ENCODE results near the gene TMEM128. TPM values are rescaled to one million over a fixed set of nuclear protein-coding genes. Genes with fewer than 3 reads are reported as not detected.
A peak's percentile ranks its signal among the peaks of the same experiment; 100 is the strongest.

The TMEM128 gene
- total and polyA plus RNA-seq, 2 of the 13 experiments (the other 11 are each of a cell fraction or from before 2014, with no cell fraction given): 19.4 to 27.9 TPM

GRCh38 chr4:4289941-4290850 is 42.2 kb upstream of the TMEM128 start, which contains the start of the genes LYAR and ZBTB49 (continued):
- TF ChIP-seq, protein P1, sequence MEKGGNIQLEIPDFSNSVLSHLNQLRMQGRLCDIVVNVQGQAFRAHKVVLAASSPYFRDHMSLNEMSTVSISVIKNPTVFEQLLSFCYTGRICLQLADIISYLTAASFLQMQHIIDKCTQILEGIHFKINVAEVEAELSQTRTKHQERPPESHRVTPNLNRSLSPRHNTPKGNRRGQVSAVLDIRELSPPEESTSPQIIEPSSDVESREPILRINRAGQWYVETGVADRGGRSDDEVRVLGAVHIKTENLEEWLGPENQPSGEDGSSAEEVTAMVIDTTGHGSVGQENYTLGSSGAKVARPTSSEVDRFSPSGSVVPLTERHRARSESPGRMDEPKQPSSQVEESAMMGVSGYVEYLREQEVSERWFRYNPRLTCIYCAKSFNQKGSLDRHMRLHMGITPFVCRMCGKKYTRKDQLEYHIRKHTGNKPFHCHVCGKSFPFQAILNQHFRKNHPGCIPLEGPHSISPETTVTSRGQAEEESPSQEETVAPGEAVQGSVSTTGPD (CRISPR knock-in tag; IDR thresholded peaks at IDR 0.05): no peak
- peak; percentile 57; the same call in 1 of the 2 replicates for TF ChIP-seq ZBTB21 (CRISPR knock-in tag; IDR thresholded peaks at IDR 0.05)
- TF ChIP-seq SIN3B (IDR thresholded peaks at IDR 0.05; ENCODE audit: low read length): peak; percentile 63; the same call in 1 of the 2 replicates
- 0 out of 2 replicates have a peak, but pooled peaks have one; percentile 16 for TF ChIP-seq GTF2F1 (IDR thresholded peaks at IDR 0.05; ENCODE audit: low read length)
- 0 out of 2 replicates have a peak, but pooled peaks have one; percentile 64 for TF ChIP-seq ZNF589 (CRISPR knock-in tag; conservative IDR thresholded peaks at IDR 0.05)
- TF ChIP-seq ZNF710 (CRISPR knock-in tag; IDR thresholded peaks at IDR 0.05; ENCODE audit: borderline replicate concordance): peak; percentile 46; the same call in 1 of the 2 replicates
- peak; percentile 77; the same call in 1 of the 2 replicates for TF ChIP-seq ZHX1 (CRISPR knock-in tag; IDR thresholded peaks at IDR 0.05; ENCODE audit: low read depth)
- TF ChIP-seq, protein P2, sequence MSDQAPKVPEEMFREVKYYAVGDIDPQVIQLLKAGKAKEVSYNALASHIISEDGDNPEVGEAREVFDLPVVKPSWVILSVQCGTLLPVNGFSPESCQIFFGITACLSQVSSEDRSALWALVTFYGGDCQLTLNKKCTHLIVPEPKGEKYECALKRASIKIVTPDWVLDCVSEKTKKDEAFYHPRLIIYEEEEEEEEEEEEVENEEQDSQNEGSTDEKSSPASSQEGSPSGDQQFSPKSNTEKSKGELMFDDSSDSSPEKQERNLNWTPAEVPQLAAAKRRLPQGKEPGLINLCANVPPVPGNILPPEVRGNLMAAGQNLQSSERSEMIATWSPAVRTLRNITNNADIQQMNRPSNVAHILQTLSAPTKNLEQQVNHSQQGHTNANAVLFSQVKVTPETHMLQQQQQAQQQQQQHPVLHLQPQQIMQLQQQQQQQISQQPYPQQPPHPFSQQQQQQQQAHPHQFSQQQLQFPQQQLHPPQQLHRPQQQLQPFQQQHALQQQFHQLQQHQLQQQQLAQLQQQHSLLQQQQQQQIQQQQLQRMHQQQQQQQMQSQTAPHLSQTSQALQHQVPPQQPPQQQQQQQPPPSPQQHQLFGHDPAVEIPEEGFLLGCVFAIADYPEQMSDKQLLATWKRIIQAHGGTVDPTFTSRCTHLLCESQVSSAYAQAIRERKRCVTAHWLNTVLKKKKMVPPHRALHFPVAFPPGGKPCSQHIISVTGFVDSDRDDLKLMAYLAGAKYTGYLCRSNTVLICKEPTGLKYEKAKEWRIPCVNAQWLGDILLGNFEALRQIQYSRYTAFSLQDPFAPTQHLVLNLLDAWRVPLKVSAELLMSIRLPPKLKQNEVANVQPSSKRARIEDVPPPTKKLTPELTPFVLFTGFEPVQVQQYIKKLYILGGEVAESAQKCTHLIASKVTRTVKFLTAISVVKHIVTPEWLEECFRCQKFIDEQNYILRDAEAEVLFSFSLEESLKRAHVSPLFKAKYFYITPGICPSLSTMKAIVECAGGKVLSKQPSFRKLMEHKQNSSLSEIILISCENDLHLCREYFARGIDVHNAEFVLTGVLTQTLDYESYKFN (CRISPR knock-in tag; conservative IDR thresholded peaks at IDR 0.05): peak; percentile 50
- TF ChIP-seq TEAD2 (CRISPR knock-in tag; IDR thresholded peaks at IDR 0.05): no peak
- TF ChIP-seq NRL (CRISPR knock-in tag; IDR thresholded peaks at IDR 0.05; ENCODE audit: borderline replicate concordance): peak; percentile 24; the same call in 1 of the 2 replicates
- no peak for TF ChIP-seq ZKSCAN1 (IDR thresholded peaks at IDR 0.05; ENCODE audit: low read length)
- TF ChIP-seq ZNF605 (CRISPR knock-in tag; IDR thresholded peaks at IDR 0.05): peak; percentile 90
- TF ChIP-seq CBX1 (IDR thresholded peaks at IDR 0.05; ENCODE audit: low read depth): no peak
- peak; percentile 72; the same call in 1 of the 2 replicates for TF ChIP-seq TGIF2 (CRISPR knock-in tag; IDR thresholded peaks at IDR 0.05)
- TF ChIP-seq, protein P3, sequence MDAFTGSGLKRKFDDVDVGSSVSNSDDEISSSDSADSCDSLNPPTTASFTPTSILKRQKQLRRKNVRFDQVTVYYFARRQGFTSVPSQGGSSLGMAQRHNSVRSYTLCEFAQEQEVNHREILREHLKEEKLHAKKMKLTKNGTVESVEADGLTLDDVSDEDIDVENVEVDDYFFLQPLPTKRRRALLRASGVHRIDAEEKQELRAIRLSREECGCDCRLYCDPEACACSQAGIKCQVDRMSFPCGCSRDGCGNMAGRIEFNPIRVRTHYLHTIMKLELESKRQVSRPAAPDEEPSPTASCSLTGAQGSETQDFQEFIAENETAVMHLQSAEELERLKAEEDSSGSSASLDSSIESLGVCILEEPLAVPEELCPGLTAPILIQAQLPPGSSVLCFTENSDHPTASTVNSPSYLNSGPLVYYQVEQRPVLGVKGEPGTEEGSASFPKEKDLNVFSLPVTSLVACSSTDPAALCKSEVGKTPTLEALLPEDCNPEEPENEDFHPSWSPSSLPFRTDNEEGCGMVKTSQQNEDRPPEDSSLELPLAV (CRISPR knock-in tag; conservative IDR thresholded peaks at IDR 0.05; ENCODE audit: low read depth): no peak
- TF ChIP-seq STAG1 (CRISPR knock-in tag; IDR thresholded peaks at IDR 0.05): peak; percentile 8

All from HepG2 (cell line).